Body of pancreas (tissue), 4 donors: ENCODE data around the gene IL1F10.

Experiments
- POLR2A ChIP-seq, 3 donors: fragments of 450-650 bp; IDR thresholded peaks; one replicate each; pipeline ENCODE4 v1.6.1; 2016; ENCODE audit warnings: antibody characterized with exemption in 3 of 3, mild to moderate bottlenecking in 2 of 3
- TF ChIP-seq, protein P1 (sequence below), 7 experiments: fragments of 450-650 bp in 4 of 7; fragments of 200-600 bp in 3 of 7; sonication (generic) in 3 of 7; IDR thresholded peaks; one replicate each; pipeline ENCODE4 v1.5.1; 2016 to 2019; ENCODE audit warnings: antibody characterized with exemption in 7 of 7

GRCh38 chr2:113032737-113033136 is 35.0 kb upstream of the IL1F10 start:
- TF ChIP-seq POLR2A (IDR thresholded peaks at IDR 0.05): no peak
- TF ChIP-seq, protein P1, sequence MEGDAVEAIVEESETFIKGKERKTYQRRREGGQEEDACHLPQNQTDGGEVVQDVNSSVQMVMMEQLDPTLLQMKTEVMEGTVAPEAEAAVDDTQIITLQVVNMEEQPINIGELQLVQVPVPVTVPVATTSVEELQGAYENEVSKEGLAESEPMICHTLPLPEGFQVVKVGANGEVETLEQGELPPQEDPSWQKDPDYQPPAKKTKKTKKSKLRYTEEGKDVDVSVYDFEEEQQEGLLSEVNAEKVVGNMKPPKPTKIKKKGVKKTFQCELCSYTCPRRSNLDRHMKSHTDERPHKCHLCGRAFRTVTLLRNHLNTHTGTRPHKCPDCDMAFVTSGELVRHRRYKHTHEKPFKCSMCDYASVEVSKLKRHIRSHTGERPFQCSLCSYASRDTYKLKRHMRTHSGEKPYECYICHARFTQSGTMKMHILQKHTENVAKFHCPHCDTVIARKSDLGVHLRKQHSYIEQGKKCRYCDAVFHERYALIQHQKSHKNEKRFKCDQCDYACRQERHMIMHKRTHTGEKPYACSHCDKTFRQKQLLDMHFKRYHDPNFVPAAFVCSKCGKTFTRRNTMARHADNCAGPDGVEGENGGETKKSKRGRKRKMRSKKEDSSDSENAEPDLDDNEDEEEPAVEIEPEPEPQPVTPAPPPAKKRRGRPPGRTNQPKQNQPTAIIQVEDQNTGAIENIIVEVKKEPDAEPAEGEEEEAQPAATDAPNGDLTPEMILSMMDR (IDR thresholded peaks at IDR 0.05): no peak
